Fibroblast of peridontal ligament (primary cell): Measurements from ENCODE around the gene CACTIN.

Source experiments
- DNase-seq: peaks from one replicate; pipeline ENCODE4 v3.0.0-alpha.2; 2010; ENCODE audit errors: extremely low read depth

CACTIN gene

GRCh38 chr19:3610745-3611717 lies 15.6 kb downstream of the CACTIN start:
- no peak for DNase-seq

- DNase-seq = peak; percentile 7
These were observed 16.5 kb downstream of the CACTIN start for GRCh38 chr19:3609779-3610719.

GRCh38 chr19:3608750-3609322 lies 17.8 kb downstream of the CACTIN start:
- DNase-seq = no peak

- DNase-seq = no peak
These were observed 18.4 kb downstream of the CACTIN start for GRCh38 chr19:3608079-3608641.

- peak; percentile 18 for DNase-seq
These were observed 19.1 kb downstream of the CACTIN start for GRCh38 chr19:3607303-3608078.

- peak; percentile 46 for DNase-seq
These were observed 19.8 kb downstream of the CACTIN start, which contains the start of gene TBXA2R for GRCh38 chr19:3606690-3607289. Gene TBXA2R (minus strand): TSS chr19:3606875. CDS start chr19:3600634, 6,241 bp downstream.

GRCh38 chr19:3606174-3606689 lies 20.4 kb downstream of the CACTIN start:
- DNase-seq = no peak

- DNase-seq = peak; percentile 7
These were observed 20.8 kb downstream of the CACTIN start for GRCh38 chr19:3605770-3606169.

GRCh38 chr19:3605361-3605760 lies 21.2 kb downstream of the CACTIN start:
- no peak for DNase-seq

- DNase-seq = no peak
These were observed 21.6 kb downstream of the CACTIN start for GRCh38 chr19:3604987-3605343.

GRCh38 chr19:3604227-3604986 lies 22.2 kb downstream of the CACTIN start:
- no peak for DNase-seq

- DNase-seq = no peak
These were observed 23.3 kb downstream of the CACTIN start for GRCh38 chr19:3603121-3603811.

GRCh38 chr19:3601021-3601420 lies 25.6 kb downstream of the CACTIN start:
- DNase-seq = no peak

- no peak for DNase-seq
These were observed 26.8 kb downstream of the CACTIN start for GRCh38 chr19:3599776-3600187.

GRCh38 chr19:3595521-3596061 lies 31.0 kb downstream of the CACTIN start:
- no peak for DNase-seq

- DNase-seq = no peak
These were observed 33.4 kb downstream of the CACTIN start for GRCh38 chr19:3593156-3593555.

GRCh38 chr19:3591876-3592613 lies 34.5 kb downstream of the CACTIN start:
- DNase-seq = no peak
